GM18505 (cell line): ENCODE measurements around the gene APBB3.
"Not testable (repeated sequence)": the region's sequence is repeated elsewhere in the genome, so short reads cannot be mapped to it uniquely, and the experiment has no call there.

Source experiments
- ATAC-seq: cut with Tn5 transposase; IDR thresholded peaks from one replicate; pipeline ENCODE4 v1.9.1; 2021; ENCODE audit not compliant: unreplicated experiment
- POLR2A ChIP-seq: IDR thresholded peaks from 4 replicates; pipeline ENCODE4 v1.6.1; 2011; ENCODE audit warnings: borderline replicate concordance; ENCODE audit not compliant: insufficient read depth, insufficient read length; ENCODE audit errors: extremely low read depth

Gene APBB3, protein sequence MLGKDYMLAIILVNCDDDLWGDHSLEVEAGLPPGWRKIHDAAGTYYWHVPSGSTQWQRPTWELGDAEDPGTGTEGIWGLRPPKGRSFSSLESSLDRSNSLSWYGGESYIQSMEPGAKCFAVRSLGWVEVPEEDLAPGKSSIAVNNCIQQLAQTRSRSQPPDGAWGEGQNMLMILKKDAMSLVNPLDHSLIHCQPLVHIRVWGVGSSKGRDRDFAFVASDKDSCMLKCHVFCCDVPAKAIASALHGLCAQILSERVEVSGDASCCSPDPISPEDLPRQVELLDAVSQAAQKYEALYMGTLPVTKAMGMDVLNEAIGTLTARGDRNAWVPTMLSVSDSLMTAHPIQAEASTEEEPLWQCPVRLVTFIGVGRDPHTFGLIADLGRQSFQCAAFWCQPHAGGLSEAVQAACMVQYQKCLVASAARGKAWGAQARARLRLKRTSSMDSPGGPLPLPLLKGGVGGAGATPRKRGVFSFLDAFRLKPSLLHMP

GRCh38 chr5:140564196-140565023 is at the start of gene APBB3, which contains the start of gene SLC35A4:
APBB3 (minus strand) TSS chr5:140564598; CDS start chr5:140564245, 353 bp downstream.
SLC35A4 (plus strand) TSS chr5:140564828; CDS start chr5:140567170, 2,342 bp downstream.
- peak; percentile 93 for TF ChIP-seq POLR2A

DNA sequence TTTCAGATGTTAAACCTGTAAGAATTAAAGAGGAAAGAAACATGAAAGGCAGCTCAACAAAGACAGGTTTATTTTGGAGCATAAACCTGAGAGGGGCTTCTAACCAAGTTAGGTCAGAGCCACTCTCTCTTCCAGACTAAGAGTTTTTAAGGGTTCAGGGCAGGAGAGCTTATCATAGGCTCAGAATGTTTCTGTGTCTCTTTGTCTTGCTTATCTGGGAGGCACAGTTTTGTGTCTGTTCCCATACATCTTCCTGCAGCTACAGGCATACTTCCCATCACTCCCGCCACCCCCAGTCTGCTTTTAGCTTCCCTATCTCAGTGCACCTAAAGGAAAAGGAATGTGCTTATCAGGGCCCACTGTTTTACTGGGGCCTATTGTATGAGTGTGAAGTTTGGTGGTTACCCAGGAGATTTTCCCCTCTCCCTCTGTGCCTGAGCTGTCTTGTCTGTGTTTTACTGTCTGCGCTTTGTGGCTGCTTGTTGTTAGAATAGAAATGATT is 46.7 kb upstream of the APBB3 start:
- no peak for TF ChIP-seq POLR2A
- no peak for ATAC-seq

More at GRCh38 chr5:140564196-140565023, at the start of gene APBB3, which contains the start of gene SLC35A4:
- peak; percentile 85 for ATAC-seq

- ATAC-seq: no peak
- no peak for TF ChIP-seq POLR2A
Observed at GRCh38 chr5:140609126-140609525, 44.7 kb upstream of the APBB3 start.

DNA sequence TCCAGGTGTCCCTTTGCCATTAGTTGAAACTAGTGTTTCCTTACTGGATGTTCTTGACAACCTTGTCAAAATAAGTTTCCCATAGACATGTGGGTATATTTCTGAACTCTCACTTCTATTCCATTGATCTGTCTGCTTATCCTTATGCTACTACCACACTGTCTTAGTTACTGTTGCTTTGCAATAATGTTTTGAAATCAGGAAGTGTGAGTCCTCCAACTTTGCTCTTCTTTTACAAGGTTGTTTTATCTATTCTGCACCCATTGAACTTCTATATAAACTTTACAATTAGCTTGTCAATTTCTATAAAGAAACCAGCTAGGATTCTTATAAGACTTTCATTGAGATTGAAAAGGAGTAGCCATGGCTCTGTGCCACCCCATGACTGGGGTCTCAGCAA is 44.3 kb upstream of the APBB3 start:
- no peak for TF ChIP-seq POLR2A
- ATAC-seq: no peak

- no peak for TF ChIP-seq POLR2A
- no peak for ATAC-seq
Observed at GRCh38 chr5:140607031-140607430, 42.6 kb upstream of the APBB3 start.

DNA sequence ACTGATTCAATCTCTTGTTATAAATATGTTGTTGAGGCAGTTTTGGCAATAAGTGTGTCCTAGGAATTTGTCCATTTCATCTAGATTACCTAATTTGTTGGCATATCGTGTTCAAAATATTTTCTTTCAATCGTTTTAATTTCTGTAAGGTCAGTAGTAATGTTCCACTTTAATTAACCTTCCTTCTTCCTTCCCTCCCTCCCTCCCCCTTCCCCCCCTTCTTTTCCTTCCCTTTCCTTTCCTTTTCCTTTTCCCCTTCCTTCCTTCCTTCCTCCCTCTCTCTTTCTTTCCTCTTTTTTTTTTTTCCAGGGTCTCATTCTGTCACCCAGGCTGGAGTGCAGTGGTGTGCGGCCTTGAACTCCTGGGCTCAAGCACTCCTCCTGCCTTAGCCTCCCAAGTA is 41.5 kb upstream of the APBB3 start:
- TF ChIP-seq POLR2A: no peak
- ATAC-seq: no peak

- no peak for ATAC-seq
- no peak for TF ChIP-seq POLR2A
Observed at GRCh38 chr5:140603734-140604133, 39.3 kb upstream of the APBB3 start.

DNA sequence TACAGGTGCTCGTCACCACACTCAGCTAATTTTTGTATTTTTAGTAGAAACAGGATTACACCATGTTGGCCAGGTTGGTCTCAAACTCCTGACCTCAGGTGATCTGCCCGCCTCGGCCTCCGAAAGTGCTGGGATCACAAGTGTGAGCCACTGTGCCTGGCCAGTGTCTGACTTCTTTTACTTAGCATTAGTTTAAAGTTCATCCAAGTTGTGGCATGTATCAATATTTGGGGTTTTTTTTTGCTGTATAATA is 39.0 kb upstream of the APBB3 start:
- ATAC-seq: not testable (repeated sequence)

DNA sequence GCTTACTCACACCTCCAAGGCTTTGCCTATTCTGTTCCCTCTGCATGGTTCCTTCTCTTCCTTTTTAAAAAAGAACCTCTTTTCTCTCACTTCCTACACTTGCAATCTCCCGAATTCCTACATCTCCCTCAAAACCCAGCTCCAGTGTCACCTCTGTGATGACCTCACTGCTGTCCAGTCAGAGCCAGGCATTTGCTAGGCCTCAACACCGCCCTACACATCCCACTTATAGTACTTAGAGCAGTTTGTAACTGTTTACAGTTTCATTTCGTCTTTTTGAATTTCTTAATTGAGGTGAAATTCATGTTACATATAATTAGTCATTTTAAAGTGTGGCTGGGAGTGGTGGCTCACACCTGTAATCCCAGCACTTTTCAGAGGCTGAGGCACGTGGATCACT is 37.7 kb upstream of the APBB3 start:
- no peak for ATAC-seq
- no peak for TF ChIP-seq POLR2A

- ATAC-seq: no peak
- no peak for TF ChIP-seq POLR2A
Observed at GRCh38 chr5:140600096-140600495, 35.7 kb upstream of the APBB3 start.

DNA sequence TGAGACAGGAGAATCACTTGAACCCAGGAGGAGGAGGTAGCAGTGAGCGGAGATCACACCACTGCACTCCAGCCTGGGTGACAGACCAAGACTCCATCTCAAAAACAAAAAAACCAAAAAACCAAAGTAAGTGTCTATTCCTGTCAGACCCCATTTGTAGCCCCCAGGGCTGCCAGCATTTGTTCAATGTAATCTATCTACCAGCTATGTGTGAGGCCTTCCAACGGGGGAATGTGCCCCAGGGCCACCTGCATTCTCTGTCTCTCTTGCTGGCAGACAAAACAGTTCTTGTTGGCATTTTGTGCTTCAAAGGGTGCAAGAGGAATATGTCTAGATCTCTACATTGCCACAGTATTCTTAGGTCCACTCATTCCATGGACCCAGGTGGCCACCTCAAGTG is 34.4 kb upstream of the APBB3 start:
- no peak for TF ChIP-seq POLR2A
- no peak for ATAC-seq

- no peak for TF ChIP-seq POLR2A
- ATAC-seq: no peak
Observed at GRCh38 chr5:140596321-140596741, 31.9 kb upstream of the APBB3 start.

- ATAC-seq: no peak
- TF ChIP-seq POLR2A: no peak
Observed at GRCh38 chr5:140595538-140596300, 31.3 kb upstream of the APBB3 start.

- no peak for ATAC-seq
Observed at GRCh38 chr5:140594169-140594568, 29.8 kb upstream of the APBB3 start.

GRCh38 chr5:140593070-140593469 is 28.7 kb upstream of the APBB3 start:
- ATAC-seq: not testable (repeated sequence)

More at GRCh38 chr5:140594169-140594568, 29.8 kb upstream of the APBB3 start:
- TF ChIP-seq POLR2A: no peak
